HepG2 (cell line): Measurements from ENCODE around the gene LILRB3.

ENCODE experiments used
- ATF2 ChIP-seq: sonication (generic); formaldehyde crosslinking; IDR thresholded peaks from 2 replicates; pipeline ENCODE4 v1.4.0; 2020; ENCODE audit warnings: missing genetic modification reagents
- CTCF ChIP-seq: sonication (generic); formaldehyde crosslinking; IDR thresholded peaks from 2 replicates; pipeline ENCODE4 v1.5.0; 2020; ENCODE audit warnings: mild to moderate bottlenecking, missing genetic modification reagents, moderate library complexity
- EP300 ChIP-seq, 3 experiments: sonication (generic) in 1 of 3; formaldehyde crosslinking in 1 of 3; IDR thresholded peaks; 2 replicates each; pipeline versions ENCODE4 v1.5.1 to v1.6.1; 2011 to 2020; ENCODE audit warnings: low read depth in 2 of 3, low read length in 2 of 3, borderline replicate concordance in 1 of 3, improper control_type of control experiment in 1 of 3, mild to moderate bottlenecking in 1 of 3, missing genetic modification reagents in 1 of 3, moderate library complexity in 1 of 3
- FOXK1 ChIP-seq: sonication (generic); formaldehyde crosslinking; IDR thresholded peaks from 2 replicates; pipeline ENCODE4 v1.4.0; 2020; ENCODE audit warnings: low read depth, missing genetic modification reagents, borderline replicate concordance
- NFYC ChIP-seq: IDR thresholded peaks from 2 replicates; pipeline ENCODE4 v1.6.1; 2016; ENCODE audit warnings: missing genetic modification reagents, missing compliant biosample characterization
- PATZ1 ChIP-seq: sonication (generic); formaldehyde crosslinking; IDR thresholded peaks from 2 replicates; pipeline ENCODE4 v1.4.0; 2020; ENCODE audit warnings: missing genetic modification reagents
- RAD21 ChIP-seq: fragments of 450-650 bp; formaldehyde crosslinking; IDR thresholded peaks from 2 replicates; pipeline ENCODE4 v1.5.0; 2020; ENCODE audit warnings: mild to moderate bottlenecking
- SIN3B ChIP-seq: fragments of 150-350 bp; IDR thresholded peaks from 2 replicates; pipeline ENCODE4 v1.6.1; 2014; ENCODE audit warnings: low read length
- SRSF9 ChIP-seq: fragments of 200-400 bp; formaldehyde crosslinking; IDR thresholded peaks from 2 replicates; pipeline ENCODE4 v1.6.1; 2018; ENCODE audit warnings: borderline replicate concordance, mild to moderate bottlenecking, low read depth, low read length; ENCODE audit not compliant: insufficient read depth, poor library complexity, severe bottlenecking
- TBL1XR1 ChIP-seq: fragments of 150-350 bp; IDR thresholded peaks from 2 replicates; pipeline ENCODE4 v1.6.1; 2014; ENCODE audit warnings: borderline replicate concordance, low read length; ENCODE audit not compliant: partially characterized antibody
- ZBTB2 ChIP-seq: sonication (generic); formaldehyde crosslinking; IDR thresholded peaks from 2 replicates; pipeline ENCODE4 v1.8.0; 2022; ENCODE audit warnings: low read depth, missing genetic modification reagents
- ZKSCAN1 ChIP-seq: fragments of 150-350 bp; IDR thresholded peaks from 2 replicates; pipeline ENCODE4 v1.6.1; 2014; ENCODE audit warnings: low read length
- ZNF432 ChIP-seq: sonication (generic); formaldehyde crosslinking; IDR thresholded peaks from 2 replicates; pipeline ENCODE4 v1.5.0; 2020; ENCODE audit warnings: missing genetic modification reagents, mild to moderate bottlenecking, borderline replicate concordance
- ZNF687 ChIP-seq: sonication (generic); formaldehyde crosslinking; IDR thresholded peaks from 2 replicates; pipeline ENCODE4 v1.5.1; 2020; ENCODE audit warnings: mild to moderate bottlenecking, missing genetic modification reagents, moderate library complexity

- TF ChIP-seq SRSF9, result no peak
- no peak for TF ChIP-seq ZBTB2 (CRISPR knock-in tag)
- no peak for TF ChIP-seq ZKSCAN1
- no peak for TF ChIP-seq EP300 (IDR thresholded peaks at IDR 0.05; ENCODE audit: low read depth in 2 of 2, low read length in 2 of 2)
- no peak for TF ChIP-seq EP300 (CRISPR knock-in tag; IDR thresholded peaks at IDR 0.05; ENCODE audit: borderline replicate concordance)
- TF ChIP-seq ATF2 (CRISPR knock-in tag), result peak; percentile 60; the same call in 1 of the 2 replicates
- no peak for TF ChIP-seq TBL1XR1
- TF ChIP-seq RAD21 (CRISPR knock-in tag), result peak; percentile 98
- peak; percentile 99 for TF ChIP-seq CTCF (CRISPR knock-in tag)
- peak; percentile 73 for TF ChIP-seq ZNF687 (CRISPR knock-in tag)
- no peak; the same call in 1 of the 2 replicates for TF ChIP-seq NFYC (CRISPR knock-in tag)
- no peak; the same call in 1 of the 2 replicates for TF ChIP-seq PATZ1 (CRISPR knock-in tag)
- TF ChIP-seq FOXK1, result no peak
- no peak for TF ChIP-seq ZNF432 (CRISPR knock-in tag)
- TF ChIP-seq SIN3B, result 0 out of 2 replicates have a peak, but pooled peaks have one; percentile 45
Observed at GRCh38 chr19:54231077-54231931, 8.5 kb upstream of the LILRB3 start.
